Subcutaneous adipose tissue (tissue), 4 donors: ENCODE results near the gene CLIP3. TPM values are rescaled to one million over a fixed set of nuclear protein-coding genes. Genes with fewer than 3 reads are reported as not detected.

Source experiments
- total RNA-seq, 4 donors: library from RNA; depleted of rRNA; stranded (reverse); fragments of >200 nt; gene quantifications; one replicate each; pipeline ENCODE4 v1.1.0, GENCODE V29; 2016
- TF ChIP-seq, protein P1 (sequence below): fragments of 450-650 bp; IDR thresholded peaks from one replicate; pipeline ENCODE4 v1.5.1; 2016; ENCODE audit warnings: low read depth, mild to moderate bottlenecking, control low read depth, antibody characterized with exemption, moderate library complexity

The CLIP3 gene
- total RNA-seq, 4 donors from 2014 or later = 3.8 to 11.9 (median 8.4) TPM

DNA sequence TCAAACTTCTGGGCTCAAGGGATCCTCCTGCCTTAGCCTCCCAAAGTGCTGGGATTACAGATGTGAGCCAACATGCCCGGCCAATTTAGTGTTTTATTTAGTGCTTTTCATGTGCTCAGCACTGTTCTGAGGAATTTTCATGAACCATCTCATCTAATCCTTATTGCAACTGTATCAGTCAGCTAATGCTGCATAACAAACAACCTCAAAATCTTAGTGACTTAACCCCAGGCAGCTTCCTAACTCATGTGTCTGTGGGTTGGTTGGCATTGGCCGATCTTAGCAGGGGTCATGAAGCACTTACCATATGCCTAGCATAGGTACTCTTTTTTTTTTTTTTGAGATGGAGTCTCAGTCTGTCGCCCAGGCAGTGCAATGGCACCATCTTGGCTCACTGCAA, 43.8 kb downstream of the CLIP3 start:
- TF ChIP-seq, protein P1, sequence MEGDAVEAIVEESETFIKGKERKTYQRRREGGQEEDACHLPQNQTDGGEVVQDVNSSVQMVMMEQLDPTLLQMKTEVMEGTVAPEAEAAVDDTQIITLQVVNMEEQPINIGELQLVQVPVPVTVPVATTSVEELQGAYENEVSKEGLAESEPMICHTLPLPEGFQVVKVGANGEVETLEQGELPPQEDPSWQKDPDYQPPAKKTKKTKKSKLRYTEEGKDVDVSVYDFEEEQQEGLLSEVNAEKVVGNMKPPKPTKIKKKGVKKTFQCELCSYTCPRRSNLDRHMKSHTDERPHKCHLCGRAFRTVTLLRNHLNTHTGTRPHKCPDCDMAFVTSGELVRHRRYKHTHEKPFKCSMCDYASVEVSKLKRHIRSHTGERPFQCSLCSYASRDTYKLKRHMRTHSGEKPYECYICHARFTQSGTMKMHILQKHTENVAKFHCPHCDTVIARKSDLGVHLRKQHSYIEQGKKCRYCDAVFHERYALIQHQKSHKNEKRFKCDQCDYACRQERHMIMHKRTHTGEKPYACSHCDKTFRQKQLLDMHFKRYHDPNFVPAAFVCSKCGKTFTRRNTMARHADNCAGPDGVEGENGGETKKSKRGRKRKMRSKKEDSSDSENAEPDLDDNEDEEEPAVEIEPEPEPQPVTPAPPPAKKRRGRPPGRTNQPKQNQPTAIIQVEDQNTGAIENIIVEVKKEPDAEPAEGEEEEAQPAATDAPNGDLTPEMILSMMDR = no peak

DNA sequence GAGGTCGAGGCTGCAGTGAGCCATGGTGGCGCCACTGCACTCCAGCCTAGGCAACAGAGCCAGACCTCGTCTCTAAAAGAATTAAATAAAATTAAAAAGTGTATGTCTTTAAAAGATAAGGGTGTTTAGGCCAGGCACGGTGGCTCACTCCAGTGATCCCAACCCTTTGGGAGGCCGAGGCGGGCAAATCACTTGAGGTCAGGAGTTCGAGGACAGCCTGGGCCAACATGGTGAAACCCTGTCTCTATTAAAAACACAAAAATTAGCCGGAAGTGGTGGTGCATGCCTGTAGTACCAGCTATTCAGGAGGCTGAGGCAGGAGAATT, 45.1 kb downstream of the CLIP3 start:
- TF ChIP-seq, protein P1 = no peak

GRCh38 chr19:35986664-35987570, 45.8 kb downstream of the CLIP3 start:
- TF ChIP-seq, protein P1 = no peak

- TF ChIP-seq, protein P1 = no peak
Measured at GRCh38 chr19:35986111-35986510, 46.6 kb downstream of the CLIP3 start.

- TF ChIP-seq, protein P1 = no peak
Measured at GRCh38 chr19:35983177-35983576, 49.5 kb downstream of the CLIP3 start.

- TF ChIP-seq, protein P1 = no peak
Measured at GRCh38 chr19:35978832-35979365, 53.8 kb downstream of the CLIP3 start.

GRCh38 chr19:35978271-35978670, 54.4 kb downstream of the CLIP3 start:
- TF ChIP-seq, protein P1 = no peak
